GM12865 (cell line): Measurements from ENCODE around the gene APLN.

Experiments used
- DNase-seq: peaks from one replicate; pipeline ENCODE4 v3.0.0; 2010; ENCODE audit warnings: low read depth
- H3K4me3 ChIP-seq: 2 replicates; pipeline ENCODE4 v1.5.1; 2011; ENCODE audit warnings: mild to moderate bottlenecking, low read depth, low read length, control low read depth
- CTCF ChIP-seq: IDR thresholded peaks from 2 replicates; pipeline ENCODE4 v1.5.1; 2011; ENCODE audit warnings: low read length, control low read depth, low read depth, inconsistent platforms; ENCODE audit not compliant: insufficient read depth; ENCODE audit errors: missing control alignments

APLN gene

DNA sequence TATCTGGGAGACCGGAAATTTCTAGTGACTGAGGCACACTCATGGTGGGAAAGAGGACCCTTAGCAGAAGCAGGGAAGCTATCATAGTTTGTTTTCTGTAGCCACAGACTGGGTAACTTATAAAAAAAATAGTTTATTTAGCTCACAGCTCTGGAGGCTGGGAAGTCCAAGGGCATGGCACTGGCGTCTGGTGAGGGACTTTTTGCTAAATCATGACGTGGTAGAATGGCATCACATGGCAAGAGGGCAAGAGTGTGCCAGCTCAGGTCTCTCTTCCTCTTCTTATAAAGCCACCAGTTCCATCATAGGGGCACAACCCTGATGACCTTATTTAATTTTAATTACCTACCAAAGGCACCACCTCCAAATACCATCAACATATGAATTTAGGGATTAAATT is 13.3 kb downstream of the APLN start:
- no peak overlapping the region for H3K4me3 ChIP-seq
- no peak for TF ChIP-seq CTCF
- no peak for DNase-seq

GRCh38 chrX:129640737-129641136 is 14.0 kb downstream of the APLN start:
- no peak for TF ChIP-seq CTCF
- no peak for DNase-seq

DNA sequence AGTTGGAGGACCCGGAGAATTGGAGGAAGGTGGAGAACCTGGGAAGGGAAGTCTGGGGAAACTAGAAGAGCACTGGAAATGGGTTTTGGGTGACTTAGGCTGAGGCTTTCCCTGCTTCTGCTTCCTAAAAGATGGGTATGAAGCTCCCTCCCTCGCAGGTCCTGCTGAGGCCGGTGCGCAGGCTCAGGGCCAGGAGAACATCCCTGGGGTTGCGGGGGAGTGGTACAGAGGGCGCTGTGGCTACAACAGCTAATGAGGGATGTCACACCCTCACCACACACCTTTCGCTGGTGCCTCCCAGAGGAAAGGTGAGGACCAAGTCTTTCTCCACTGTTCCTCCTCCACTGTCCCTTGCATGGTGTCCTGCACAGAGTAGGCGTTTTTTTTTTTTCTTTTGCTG is 15.8 kb downstream of the APLN start:
- no peak overlapping the region for H3K4me3 ChIP-seq
- DNase-seq = no peak
- TF ChIP-seq CTCF = no peak

More at GRCh38 chrX:129640737-129641136, 14.0 kb downstream of the APLN start:
- H3K4me3 ChIP-seq = no peak overlapping the region

- TF ChIP-seq CTCF = peak; percentile 79
- no peak overlapping the region for H3K4me3 ChIP-seq
- peak; percentile 74 for DNase-seq
These were observed 17.3 kb downstream of the APLN start for GRCh38 chrX:129637217-129638109.

- DNase-seq = no peak
- TF ChIP-seq CTCF = no peak
- H3K4me3 ChIP-seq = no peak overlapping the region
These were observed 18.5 kb downstream of the APLN start for GRCh38 chrX:129636175-129636681.

GRCh38 chrX:129634541-129634940 is 20.2 kb downstream of the APLN start:
- no peak for DNase-seq
- TF ChIP-seq CTCF = no peak
- no peak overlapping the region for H3K4me3 ChIP-seq

GRCh38 chrX:129632443-129632842 is 22.3 kb downstream of the APLN start:
- no peak overlapping the region for H3K4me3 ChIP-seq
- TF ChIP-seq CTCF = no peak
- no peak for DNase-seq
